ENCODE data around the gene ANKDD1A.
A peak's percentile ranks its signal among the peaks of the same experiment; 100 is the strongest.

The ANKDD1A gene

DNA sequence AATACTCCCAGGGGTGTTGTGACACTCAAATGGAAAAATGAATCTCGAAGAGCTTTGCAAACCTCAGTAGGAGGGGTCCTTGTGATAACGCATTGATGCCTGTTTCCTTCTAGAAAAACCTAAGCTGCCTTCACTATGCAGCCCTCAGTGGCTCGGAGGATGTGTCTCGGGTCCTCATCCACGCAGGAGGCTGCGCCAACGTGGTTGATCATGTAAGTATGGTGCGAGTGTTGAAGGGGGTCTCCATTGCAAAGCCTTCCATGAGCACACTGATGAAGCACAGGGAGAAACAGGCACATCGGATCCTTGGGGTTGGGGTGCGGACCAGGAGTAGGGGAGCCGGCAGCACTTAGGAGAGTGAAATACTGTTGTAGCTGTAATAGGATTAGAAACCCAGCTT lies 22.3 kb downstream of the ANKDD1A start:
- ChIA-PET CTCF (no interaction called here), POLR2A (interaction anchor here (0.6 kb wide), 1 partner anchor 391 kb away, joined by 9 read pairs; no protein-coding TSS in a partner anchor)
- Histone ChIP-seq H3K27ac (ENCODE audit: extremely low read depth, low read depth, low read length) (no peak overlapping the region), H3K4me1 (ENCODE audit: control insufficient read depth, insufficient read depth, low read length) (no peaks in the 10 kb centered on the region), H3K4me3 (ENCODE audit: low read depth, low read length) (no peak overlapping the region), H3K9me3 (ENCODE audit: control insufficient read depth, insufficient read depth, low read depth, low read length) (no peaks in the 10 kb centered on the region), H3K36me3 (ENCODE audit: control insufficient read depth in 2 of 2, insufficient read depth in 1 of 2, low read length in 2 of 2) (no peaks in the 10 kb centered on the region)
- TF ChIP-seq ZNF175 (tag by site-specific recombination; IDR thresholded peaks at IDR 0.05) (no peak), ZFP69B (tag by site-specific recombination; IDR thresholded peaks at IDR 0.05) (no peak)

DNA sequence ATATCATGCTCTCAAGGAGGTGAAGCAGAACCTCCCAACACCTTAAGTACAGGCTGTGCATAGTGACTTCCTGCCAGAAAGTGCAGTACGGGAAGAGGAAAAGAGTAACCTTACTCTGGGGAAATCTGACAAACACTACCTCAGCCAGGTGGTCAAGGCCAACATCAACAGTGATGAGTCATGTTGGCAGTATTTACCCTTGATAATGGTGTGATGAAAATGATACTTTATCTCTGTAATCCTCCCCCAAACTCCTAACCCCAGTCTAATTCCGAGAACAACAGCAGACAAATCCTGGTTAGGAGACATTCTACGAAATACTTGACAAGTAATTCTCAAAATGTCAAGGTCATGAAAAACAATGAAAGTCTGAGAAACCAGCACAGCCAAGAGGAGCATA lies 26.5 kb downstream of the ANKDD1A start:
- no peaks in the 10 kb centered on the region for H3K36me3 ChIP-seq (ENCODE audit: control insufficient read depth in 2 of 2, insufficient read depth in 1 of 2, low read length in 2 of 2)
- ChIA-PET CTCF (interaction anchor here (0.7 kb wide), 1 partner anchor 21 kb away, joined by 3 read pairs; no protein-coding TSS in a partner anchor), POLR2A (no interaction called here)
- H3K4me3 ChIP-seq (ENCODE audit: low read depth, low read length) = no peak overlapping the region
- H3K4me1 ChIP-seq (ENCODE audit: control insufficient read depth, insufficient read depth, low read length) = no peaks in the 10 kb centered on the region
- TF ChIP-seq ZNF2 (tag by site-specific recombination; IDR thresholded peaks at IDR 0.05) (no peak), KLF8 (tag by site-specific recombination; IDR thresholded peaks at IDR 0.05) (peak; percentile 62; the same call in 1 of the 2 replicates), ZNF366 (tag by site-specific recombination; conservative IDR thresholded peaks at IDR 0.05) (0 out of 2 replicates have a peak, but pooled peaks have one; percentile 23)
- TF ChIP-seq, protein P1, sequence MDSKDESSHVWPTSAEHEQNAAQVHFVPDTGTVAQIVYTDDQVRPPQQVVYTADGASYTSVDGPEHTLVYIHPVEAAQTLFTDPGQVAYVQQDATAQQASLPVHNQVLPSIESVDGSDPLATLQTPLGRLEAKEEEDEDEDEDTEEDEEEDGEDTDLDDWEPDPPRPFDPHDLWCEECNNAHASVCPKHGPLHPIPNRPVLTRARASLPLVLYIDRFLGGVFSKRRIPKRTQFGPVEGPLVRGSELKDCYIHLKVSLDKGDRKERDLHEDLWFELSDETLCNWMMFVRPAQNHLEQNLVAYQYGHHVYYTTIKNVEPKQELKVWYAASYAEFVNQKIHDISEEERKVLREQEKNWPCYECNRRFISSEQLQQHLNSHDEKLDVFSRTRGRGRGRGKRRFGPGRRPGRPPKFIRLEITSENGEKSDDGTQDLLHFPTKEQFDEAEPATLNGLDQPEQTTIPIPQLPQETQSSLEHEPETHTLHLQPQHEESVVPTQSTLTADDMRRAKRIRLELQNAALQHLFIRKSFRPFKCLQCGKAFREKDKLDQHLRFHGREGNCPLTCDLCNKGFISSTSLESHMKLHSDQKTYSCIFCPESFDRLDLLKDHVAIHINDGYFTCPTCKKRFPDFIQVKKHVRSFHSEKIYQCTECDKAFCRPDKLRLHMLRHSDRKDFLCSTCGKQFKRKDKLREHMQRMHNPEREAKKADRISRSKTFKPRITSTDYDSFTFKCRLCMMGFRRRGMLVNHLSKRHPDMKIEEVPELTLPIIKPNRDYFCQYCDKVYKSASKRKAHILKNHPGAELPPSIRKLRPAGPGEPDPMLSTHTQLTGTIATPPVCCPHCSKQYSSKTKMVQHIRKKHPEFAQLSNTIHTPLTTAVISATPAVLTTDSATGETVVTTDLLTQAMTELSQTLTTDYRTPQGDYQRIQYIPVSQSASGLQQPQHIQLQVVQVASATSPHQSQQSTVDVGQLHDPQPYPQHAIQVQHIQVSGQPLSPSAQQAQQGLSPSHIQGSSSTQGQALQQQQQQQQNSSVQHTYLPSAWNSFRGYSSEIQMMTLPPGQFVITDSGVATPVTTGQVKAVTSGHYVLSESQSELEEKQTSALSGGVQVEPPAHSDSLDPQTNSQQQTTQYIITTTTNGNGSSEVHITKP (tag by site-specific recombination; IDR thresholded peaks at IDR 0.05) = peak; percentile 44; the same call in 1 of the 2 replicates
- no peak overlapping the region for H3K27ac ChIP-seq (ENCODE audit: extremely low read depth, low read depth, low read length)
- no peaks in the 10 kb centered on the region for H3K9me3 ChIP-seq (ENCODE audit: control insufficient read depth, insufficient read depth, low read depth, low read length)

DNA sequence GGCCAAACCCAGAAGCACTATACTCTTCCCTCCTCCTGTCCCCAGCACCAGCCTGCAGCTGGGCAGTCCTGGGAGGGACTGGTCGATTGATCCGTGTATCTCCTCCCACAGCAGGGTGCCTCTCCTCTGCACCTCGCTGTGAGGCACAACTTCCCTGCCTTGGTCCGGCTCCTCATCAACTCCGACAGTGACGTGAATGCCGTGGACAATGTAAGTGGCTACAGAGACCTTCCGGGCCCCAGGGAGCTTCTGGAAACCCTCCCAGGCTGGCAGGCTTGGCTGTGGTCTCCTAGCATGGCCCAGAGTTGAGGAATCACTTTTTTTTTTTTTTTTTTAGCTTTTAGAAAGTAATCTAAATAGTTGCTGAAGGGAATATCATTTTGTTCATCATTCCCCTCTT lies 30.7 kb downstream of the ANKDD1A start:
- H3K4me3 ChIP-seq (ENCODE audit: low read depth, low read length) = no peak overlapping the region
- ChIA-PET CTCF (interaction anchor here (0.6 to 0.7 kb wide), 2 partner anchors 30 to 336 kb away, joined by 3 to 4 read pairs; no protein-coding TSS in a partner anchor), POLR2A (no interaction called here)
- H3K36me3 ChIP-seq (ENCODE audit: control insufficient read depth in 2 of 2, insufficient read depth in 1 of 2, low read length in 2 of 2) = no peaks in the 10 kb centered on the region
- no peak overlapping the region for H3K27ac ChIP-seq (ENCODE audit: extremely low read depth, low read depth, low read length)
- H3K4me1 ChIP-seq (ENCODE audit: control insufficient read depth, insufficient read depth, low read length) = no peaks in the 10 kb centered on the region
- no peaks in the 10 kb centered on the region for H3K9me3 ChIP-seq (ENCODE audit: control insufficient read depth, insufficient read depth, low read depth, low read length)
- TF ChIP-seq ZNF600 (tag by site-specific recombination; IDR thresholded peaks at IDR 0.05) (no peak), ZNF423 (tag by site-specific recombination; IDR thresholded peaks at IDR 0.05) (no peak), SP2 (tag by site-specific recombination; IDR thresholded peaks at IDR 0.05) (no peak), ZNF776 (tag by site-specific recombination; IDR thresholded peaks at IDR 0.05; ENCODE audit: borderline replicate concordance) (no peak), YY2 (tag by site-specific recombination; IDR thresholded peaks at IDR 0.05) (no peak), ZNF785 (tag by site-specific recombination; IDR thresholded peaks at IDR 0.05) (no peak), ZBTB8A (tag by site-specific recombination; IDR thresholded peaks at IDR 0.05) (no peak), ZNF830 (tag by site-specific recombination; IDR thresholded peaks at IDR 0.05; ENCODE audit: low read depth) (no peak), ZNF416 (tag by site-specific recombination; IDR thresholded peaks at IDR 0.05) (no peak), ZSCAN16 (tag by site-specific recombination; IDR thresholded peaks at IDR 0.05) (no peak), ZNF510 (tag by site-specific recombination; IDR thresholded peaks at IDR 0.05; ENCODE audit: insufficient replicate concordance) (no peak), ZNF324 (tag by site-specific recombination; IDR thresholded peaks at IDR 0.05) (no peak), ZBTB21 (tag by site-specific recombination; IDR thresholded peaks at IDR 0.05) (no peak), ZNF654 (tag by site-specific recombination; IDR thresholded peaks at IDR 0.05; ENCODE audit: low read depth) (no peak)
- TF ChIP-seq, protein P2, sequence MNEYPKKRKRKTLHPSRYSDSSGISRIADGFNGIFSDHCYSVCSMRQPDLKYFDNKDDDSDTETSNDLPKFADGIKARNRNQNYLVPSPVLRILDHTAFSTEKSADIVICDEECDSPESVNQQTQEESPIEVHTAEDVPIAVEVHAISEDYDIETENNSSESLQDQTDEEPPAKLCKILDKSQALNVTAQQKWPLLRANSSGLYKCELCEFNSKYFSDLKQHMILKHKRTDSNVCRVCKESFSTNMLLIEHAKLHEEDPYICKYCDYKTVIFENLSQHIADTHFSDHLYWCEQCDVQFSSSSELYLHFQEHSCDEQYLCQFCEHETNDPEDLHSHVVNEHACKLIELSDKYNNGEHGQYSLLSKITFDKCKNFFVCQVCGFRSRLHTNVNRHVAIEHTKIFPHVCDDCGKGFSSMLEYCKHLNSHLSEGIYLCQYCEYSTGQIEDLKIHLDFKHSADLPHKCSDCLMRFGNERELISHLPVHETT (tag by site-specific recombination; IDR thresholded peaks at IDR 0.05) = no peak
- TF ChIP-seq, protein P1 (tag by site-specific recombination; IDR thresholded peaks at IDR 0.05) = no peak

Measured in HEK293 (cell line).